ENCODE measurements around the gene PGS1. TPM values are rescaled to one million over a fixed set of nuclear protein-coding genes. Genes with fewer than 3 reads are reported as not detected.

Gene PGS1
- total RNA-seq, 4 donors from 2014 or later = 24.1 to 53.0 (median 38.8) TPM

DNA sequence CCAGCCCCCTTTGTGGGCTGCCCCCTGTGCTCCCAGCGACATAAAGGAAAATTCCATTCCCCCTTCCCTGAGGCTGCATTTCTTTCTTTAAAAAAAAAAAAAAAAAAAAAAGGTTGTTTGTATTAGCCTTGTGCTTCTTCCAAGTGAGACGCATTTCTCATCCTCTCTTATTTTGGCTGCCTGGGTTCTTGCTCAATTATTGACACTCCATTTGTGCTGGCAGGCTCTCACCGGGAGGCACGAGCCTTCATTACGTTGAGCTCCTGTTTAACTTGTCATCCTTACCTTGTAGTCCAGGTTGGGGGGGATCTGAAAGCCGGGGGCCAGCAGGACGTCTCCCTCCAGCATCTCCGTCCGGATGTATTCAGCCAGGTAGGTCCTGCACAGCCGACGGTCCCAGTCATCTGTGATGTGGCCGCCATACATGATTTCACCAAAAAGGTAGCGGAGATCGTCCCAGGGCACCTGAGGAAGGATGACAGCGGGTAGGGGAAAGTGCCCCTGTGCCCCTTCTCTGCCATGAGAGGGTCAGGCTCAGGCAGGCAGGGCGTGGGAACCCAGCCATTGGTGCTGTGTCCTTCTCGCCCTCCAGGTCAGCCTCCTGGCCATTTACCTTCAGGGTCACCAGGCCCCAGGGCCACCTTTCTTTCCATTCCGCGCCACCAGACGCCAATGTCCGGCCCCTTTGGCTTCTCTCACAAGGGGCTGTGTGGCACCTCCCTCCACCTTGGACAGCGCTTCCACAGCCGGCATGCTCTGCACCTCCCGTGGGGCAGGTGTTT, 50.6 kb downstream of the PGS1 start:
- H3K4me1 ChIP-seq = peaks cover 0 to 30% (median 10%) of the 10 kb centered on the region in 3 donors
- ATAC-seq = peak; percentile 50
- no peaks in the 10 kb centered on the region for H3K27me3 ChIP-seq
- peaks cover 0 to 55% of the 10 kb centered on the region in 2 donors for H3K36me3 ChIP-seq
- no peak overlapping the region for H3K4me3 ChIP-seq
- no peaks in the 10 kb centered on the region for H3K9me3 ChIP-seq
- WGBS, 2 donors (ENCODE audit: low coverage in 1 of 2) = 53 to 75% methylated on average over 7 to 12 of the region's 24 CpGs
- TF ChIP-seq POLR2A (IDR thresholded peaks at IDR 0.05) = no peak
- TF ChIP-seq, protein P1, sequence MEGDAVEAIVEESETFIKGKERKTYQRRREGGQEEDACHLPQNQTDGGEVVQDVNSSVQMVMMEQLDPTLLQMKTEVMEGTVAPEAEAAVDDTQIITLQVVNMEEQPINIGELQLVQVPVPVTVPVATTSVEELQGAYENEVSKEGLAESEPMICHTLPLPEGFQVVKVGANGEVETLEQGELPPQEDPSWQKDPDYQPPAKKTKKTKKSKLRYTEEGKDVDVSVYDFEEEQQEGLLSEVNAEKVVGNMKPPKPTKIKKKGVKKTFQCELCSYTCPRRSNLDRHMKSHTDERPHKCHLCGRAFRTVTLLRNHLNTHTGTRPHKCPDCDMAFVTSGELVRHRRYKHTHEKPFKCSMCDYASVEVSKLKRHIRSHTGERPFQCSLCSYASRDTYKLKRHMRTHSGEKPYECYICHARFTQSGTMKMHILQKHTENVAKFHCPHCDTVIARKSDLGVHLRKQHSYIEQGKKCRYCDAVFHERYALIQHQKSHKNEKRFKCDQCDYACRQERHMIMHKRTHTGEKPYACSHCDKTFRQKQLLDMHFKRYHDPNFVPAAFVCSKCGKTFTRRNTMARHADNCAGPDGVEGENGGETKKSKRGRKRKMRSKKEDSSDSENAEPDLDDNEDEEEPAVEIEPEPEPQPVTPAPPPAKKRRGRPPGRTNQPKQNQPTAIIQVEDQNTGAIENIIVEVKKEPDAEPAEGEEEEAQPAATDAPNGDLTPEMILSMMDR (IDR thresholded peaks at IDR 0.05) = no peak
- TF ChIP-seq POLR2AphosphoS5 (IDR thresholded peaks at IDR 0.05) = no peak
- no peak for TF ChIP-seq EP300 (IDR thresholded peaks at IDR 0.05)
- peak overlapping the region in 3 of 4 donors; percentile 4 to 24 (median 19) for H3K27ac ChIP-seq

DNA sequence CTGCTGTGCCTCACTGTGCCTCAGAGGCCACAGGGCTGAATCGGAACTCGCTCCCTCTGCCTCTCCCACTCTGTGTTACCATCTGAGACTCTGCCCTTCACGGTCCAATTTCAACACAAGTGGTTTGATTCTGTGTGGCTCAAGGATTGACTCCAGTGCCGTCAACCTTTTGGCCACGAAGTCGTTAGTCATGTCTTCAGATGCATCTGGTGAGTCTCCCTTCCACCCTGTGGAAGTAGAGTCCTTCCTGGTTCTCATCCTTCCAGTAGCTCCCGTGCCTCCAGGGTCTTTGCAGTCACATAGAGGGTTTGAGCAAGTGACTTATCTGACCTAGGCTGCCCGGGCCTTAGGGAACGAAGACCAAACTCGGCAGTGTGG, 51.2 kb downstream of the PGS1 start:
- H3K9me3 ChIP-seq = no peaks in the 10 kb centered on the region
- no peaks in the 10 kb centered on the region for H3K27me3 ChIP-seq
- TF ChIP-seq POLR2A (IDR thresholded peaks at IDR 0.05) (no peak), EP300 (IDR thresholded peaks at IDR 0.05) (no peak), POLR2AphosphoS5 (IDR thresholded peaks at IDR 0.05) (no peak)
- TF ChIP-seq, protein P1 (IDR thresholded peaks at IDR 0.05) = no peak
- H3K27ac ChIP-seq = no peak overlapping the region
- 80% methylated on average over 9 of the region's 10 CpGs; no CpG with 5 or more reads in 1 of the 2 donors for WGBS, 2 donors (ENCODE audit: low coverage in 1 of 2)
- ATAC-seq = no peak
- peaks cover 0 to 49% of the 10 kb centered on the region in 2 donors for H3K36me3 ChIP-seq
- H3K4me3 ChIP-seq = no peak overlapping the region
- peaks cover 0 to 30% (median 10%) of the 10 kb centered on the region in 3 donors for H3K4me1 ChIP-seq

GRCh38 chr17:78430892-78431691, 52.6 kb downstream of the PGS1 start:
- Histone ChIP-seq H3K4me1 (peaks cover 0 to 30% (median 10%) of the 10 kb centered on the region in 3 donors), H3K4me3 (no peak overlapping the region), H3K27me3 (peaks cover 12% of the 10 kb centered on the region), H3K36me3 (peaks cover 0 to 35% of the 10 kb centered on the region in 2 donors), H3K27ac (no peak overlapping the region), H3K9me3 (no peaks in the 10 kb centered on the region)
- TF ChIP-seq, protein P1 (IDR thresholded peaks at IDR 0.05) = no peak
- 57 to 63% methylated on average over 6 to 10 of the region's 20 CpGs for WGBS, 2 donors (ENCODE audit: low coverage in 1 of 2)
- no peak for ATAC-seq

DNA sequence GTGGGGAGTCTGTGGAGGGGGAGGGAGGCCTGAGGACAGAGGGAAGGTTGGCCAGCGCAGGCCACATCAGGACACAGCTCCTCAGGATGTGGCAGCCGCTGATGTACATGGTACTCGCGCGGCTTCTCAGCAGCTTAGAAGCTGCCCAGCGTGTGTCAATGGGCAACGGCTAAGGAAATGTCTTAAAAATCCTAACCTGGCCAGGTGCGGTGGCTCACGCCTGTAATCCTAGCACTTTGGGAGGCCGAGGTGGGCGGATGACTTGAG, 53.2 kb downstream of the PGS1 start:
- H3K4me1 ChIP-seq = peaks cover 0 to 30% (median 10%) of the 10 kb centered on the region in 3 donors
- H3K9me3 ChIP-seq = no peaks in the 10 kb centered on the region
- peaks cover 0 to 29% of the 10 kb centered on the region in 2 donors for H3K36me3 ChIP-seq
- peaks cover 17% of the 10 kb centered on the region for H3K27me3 ChIP-seq
- 100% methylated on average over 1 of the region's 11 CpGs; no CpG with 5 or more reads in 1 of the 2 donors for WGBS, 2 donors (ENCODE audit: low coverage in 1 of 2)
- no peak overlapping the region for H3K27ac ChIP-seq
- no peak overlapping the region for H3K4me3 ChIP-seq
- TF ChIP-seq POLR2AphosphoS5 (IDR thresholded peaks at IDR 0.05) = no peak
- no peak for TF ChIP-seq EP300 (IDR thresholded peaks at IDR 0.05)
- TF ChIP-seq POLR2A (IDR thresholded peaks at IDR 0.05) = no peak
- TF ChIP-seq, protein P1 (IDR thresholded peaks at IDR 0.05) = no peak
- ATAC-seq = no peak
